ENCODE results near the gene NNAT. TPM values are rescaled to one million over a fixed set of nuclear protein-coding genes. Genes with fewer than 3 reads are reported as not detected.

NNAT gene
- total RNA-seq, 6 experiments from 2014 or later, result not detected

DNA sequence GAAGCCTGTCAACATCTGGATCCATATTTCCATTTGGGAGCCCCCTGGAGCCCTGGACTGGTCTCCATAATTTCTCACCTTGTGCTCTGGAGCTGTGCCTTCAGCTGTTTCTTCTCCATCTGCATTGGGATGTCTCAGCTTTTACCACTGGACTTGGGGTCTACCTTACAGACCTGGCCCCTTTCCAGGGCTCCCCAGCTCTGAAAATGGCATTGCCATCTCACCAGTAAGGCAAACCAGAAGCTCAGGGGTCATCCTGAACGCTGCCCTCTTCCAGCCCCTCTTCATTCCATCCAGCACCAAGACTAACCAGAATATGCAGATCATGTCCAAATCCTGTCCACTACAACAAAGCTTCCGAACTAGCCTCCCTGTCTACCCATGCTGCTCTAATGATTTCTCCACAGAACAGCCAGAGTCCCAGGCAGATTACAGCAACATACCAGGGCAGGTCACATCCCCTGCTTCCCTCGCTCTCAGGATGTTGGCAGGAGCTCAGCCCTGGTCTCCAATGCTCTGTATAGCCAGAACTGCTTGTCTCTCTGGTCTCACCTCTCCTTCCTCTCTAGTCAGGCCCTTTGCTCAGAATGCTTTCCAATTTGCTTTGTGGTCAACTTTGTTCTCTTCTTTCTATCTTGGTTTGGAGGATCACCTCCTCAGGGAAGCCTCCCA lies 17.7 kb upstream of the NNAT start:
- H3K4me3 ChIP-seq, result no peak overlapping the region
- peaks cover 0 to 14% (median 3%) of the 10 kb centered on the region in 4 donors for H3K4me1 ChIP-seq
- WGBS (ENCODE audit: insufficient coverage, low coverage, low lambda C conversion rate, missing lambda C conversion rate), result 64% methylated on average over 2 of the region's 3 CpGs
- no peaks in the 10 kb centered on the region for H3K27me3 ChIP-seq
- no peaks in the 10 kb centered on the region for H3K9me3 ChIP-seq
- ATAC-seq (peak in 3 of 4 donors; percentile 11 to 49 (median 30)), DNase-seq (peak in 1 of 3 donors; percentile 47)
- H3K27ac ChIP-seq, result no peak overlapping the region
- intact Hi-C loops (cut with DNase I), result no loop called here
- TF ChIP-seq POLR2A (IDR thresholded peaks at IDR 0.05), result no peak
- TF ChIP-seq, protein P1, sequence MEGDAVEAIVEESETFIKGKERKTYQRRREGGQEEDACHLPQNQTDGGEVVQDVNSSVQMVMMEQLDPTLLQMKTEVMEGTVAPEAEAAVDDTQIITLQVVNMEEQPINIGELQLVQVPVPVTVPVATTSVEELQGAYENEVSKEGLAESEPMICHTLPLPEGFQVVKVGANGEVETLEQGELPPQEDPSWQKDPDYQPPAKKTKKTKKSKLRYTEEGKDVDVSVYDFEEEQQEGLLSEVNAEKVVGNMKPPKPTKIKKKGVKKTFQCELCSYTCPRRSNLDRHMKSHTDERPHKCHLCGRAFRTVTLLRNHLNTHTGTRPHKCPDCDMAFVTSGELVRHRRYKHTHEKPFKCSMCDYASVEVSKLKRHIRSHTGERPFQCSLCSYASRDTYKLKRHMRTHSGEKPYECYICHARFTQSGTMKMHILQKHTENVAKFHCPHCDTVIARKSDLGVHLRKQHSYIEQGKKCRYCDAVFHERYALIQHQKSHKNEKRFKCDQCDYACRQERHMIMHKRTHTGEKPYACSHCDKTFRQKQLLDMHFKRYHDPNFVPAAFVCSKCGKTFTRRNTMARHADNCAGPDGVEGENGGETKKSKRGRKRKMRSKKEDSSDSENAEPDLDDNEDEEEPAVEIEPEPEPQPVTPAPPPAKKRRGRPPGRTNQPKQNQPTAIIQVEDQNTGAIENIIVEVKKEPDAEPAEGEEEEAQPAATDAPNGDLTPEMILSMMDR (IDR thresholded peaks at IDR 0.05), result no peak
- H3K36me3 ChIP-seq, result no peaks in the 10 kb centered on the region

DNA sequence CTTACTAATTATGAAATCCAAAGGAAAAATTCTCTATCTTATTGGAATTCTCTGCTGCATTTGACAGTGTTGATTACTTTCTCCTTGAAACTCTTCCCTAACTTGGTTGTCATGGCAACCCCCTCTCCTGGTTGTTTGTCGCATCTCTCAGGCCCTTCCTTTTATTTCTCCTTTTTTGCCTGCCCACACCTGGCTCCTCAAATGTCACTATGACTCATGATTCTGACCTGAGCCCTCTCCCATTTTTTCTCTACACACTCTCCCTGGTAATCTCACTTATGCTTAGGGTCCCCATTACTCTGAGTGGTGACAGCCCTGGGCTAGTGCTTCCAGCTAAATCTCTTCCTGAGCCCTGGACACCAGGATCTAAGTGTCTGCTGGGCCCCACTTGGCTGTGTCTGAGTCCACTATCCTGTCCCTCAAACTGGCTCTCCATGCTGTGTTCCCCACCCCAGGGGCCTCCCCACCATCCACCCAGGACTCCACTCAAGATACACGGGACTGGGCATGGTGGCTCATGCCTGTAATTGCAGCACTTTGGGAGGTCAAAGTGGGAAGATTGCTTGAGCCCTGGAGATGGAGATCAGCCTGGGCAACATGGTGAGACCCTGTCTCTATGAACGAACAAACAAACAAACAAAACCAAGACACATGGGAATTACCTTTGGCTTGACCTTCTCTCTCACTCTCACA lies 16.5 kb upstream of the NNAT start:
- intact Hi-C loops (cut with DNase I), result no loop called here
- TF ChIP-seq POLR2A (IDR thresholded peaks at IDR 0.05), result no peak
- TF ChIP-seq, protein P1 (IDR thresholded peaks at IDR 0.05), result no peak
- H3K4me3 ChIP-seq, result no peak overlapping the region
- H3K36me3 ChIP-seq, result no peaks in the 10 kb centered on the region
- no peak overlapping the region for H3K27ac ChIP-seq
- 50% methylated on average over 2 of the region's 3 CpGs for WGBS (ENCODE audit: insufficient coverage, low coverage, low lambda C conversion rate, missing lambda C conversion rate)
- peak in 1 of 3 donors; percentile 33 for DNase-seq
- H3K4me1 ChIP-seq, result peaks cover 0 to 14% (median 3%) of the 10 kb centered on the region in 4 donors
- H3K9me3 ChIP-seq, result no peaks in the 10 kb centered on the region
- no peak for ATAC-seq
- H3K27me3 ChIP-seq, result no peaks in the 10 kb centered on the region

GRCh38 chr20:37505263-37506151 lies 15.5 kb upstream of the NNAT start:
- H3K36me3 ChIP-seq, result peaks cover 0 to 4% (median under 1%) of the 10 kb centered on the region in 4 donors
- no peak overlapping the region for H3K27ac ChIP-seq
- no peak overlapping the region for H3K4me3 ChIP-seq
- peak; percentile 43 to 77 (median 61) for DNase-seq
- 50% methylated on average over 7 of the region's 7 CpGs for WGBS (ENCODE audit: insufficient coverage, low coverage, low lambda C conversion rate, missing lambda C conversion rate)
- intact Hi-C loops (cut with DNase I), result no loop called here
- no peaks in the 10 kb centered on the region for H3K9me3 ChIP-seq
- H3K27me3 ChIP-seq, result no peaks in the 10 kb centered on the region
- peaks cover 0 to 14% (median 3%) of the 10 kb centered on the region in 4 donors for H3K4me1 ChIP-seq
- peak; percentile 68 to 80 (median 74) for ATAC-seq
- TF ChIP-seq, protein P1 (IDR thresholded peaks at IDR 0.05), result no peak
- no peak for TF ChIP-seq POLR2A (IDR thresholded peaks at IDR 0.05)

DNA sequence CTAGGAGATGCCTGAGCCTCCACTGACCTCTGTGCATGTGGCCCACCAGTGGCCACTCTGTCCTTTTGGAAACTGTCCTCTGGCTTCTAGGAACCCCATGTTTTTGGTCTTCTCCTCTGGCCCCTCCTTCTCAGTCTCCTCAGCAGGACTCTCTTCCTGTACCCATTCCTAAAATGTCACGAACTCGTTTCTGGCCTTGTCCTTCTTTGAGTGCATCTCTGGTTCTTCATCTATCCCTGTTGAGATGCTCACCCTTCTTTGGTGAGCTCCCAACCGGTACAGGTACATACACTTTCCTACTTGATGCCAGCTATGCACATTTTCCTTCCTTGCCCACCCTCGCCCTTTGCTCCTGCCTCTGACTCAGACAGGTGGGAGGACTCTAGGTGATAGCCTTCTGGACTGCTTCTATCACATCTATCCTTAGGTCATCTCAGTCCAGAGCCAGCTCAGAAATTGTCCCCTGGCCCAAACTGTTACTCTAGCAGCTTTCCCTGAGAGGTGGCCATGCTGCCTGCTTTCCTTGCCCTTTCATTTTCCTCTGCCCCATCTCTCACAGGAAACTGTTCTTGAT lies 14.8 kb upstream of the NNAT start:
- intact Hi-C loops (cut with DNase I), result no loop called here
- H3K4me1 ChIP-seq, result peaks cover 0 to 14% (median 3%) of the 10 kb centered on the region in 4 donors
- WGBS (ENCODE audit: insufficient coverage, low coverage, low lambda C conversion rate, missing lambda C conversion rate), result 80% methylated on average over 4 of the region's 4 CpGs
- DNase-seq (peak in 1 of 3 donors; percentile 34), ATAC-seq (peak in 3 of 4 donors; percentile 2 to 19 (median 3))
- no peaks in the 10 kb centered on the region for H3K9me3 ChIP-seq
- no peak overlapping the region for H3K27ac ChIP-seq
- TF ChIP-seq, protein P1 (IDR thresholded peaks at IDR 0.05), result no peak
- no peak for TF ChIP-seq POLR2A (IDR thresholded peaks at IDR 0.05)
- no peaks in the 10 kb centered on the region for H3K27me3 ChIP-seq
- peaks cover 0 to 7% (median 3%) of the 10 kb centered on the region in 4 donors for H3K36me3 ChIP-seq
- no peak overlapping the region for H3K4me3 ChIP-seq
